GM12874 (cell line): ENCODE data around the gene BBOX1.

Experiments used
- TF ChIP-seq, protein P1 (sequence below): IDR thresholded peaks from 2 replicates; pipeline ENCODE4 v1.5.1; 2011; ENCODE audit warnings: low read depth, mild to moderate bottlenecking, control low read depth, low read length, moderate library complexity; ENCODE audit not compliant: insufficient read depth

BBOX1 gene

DNA sequence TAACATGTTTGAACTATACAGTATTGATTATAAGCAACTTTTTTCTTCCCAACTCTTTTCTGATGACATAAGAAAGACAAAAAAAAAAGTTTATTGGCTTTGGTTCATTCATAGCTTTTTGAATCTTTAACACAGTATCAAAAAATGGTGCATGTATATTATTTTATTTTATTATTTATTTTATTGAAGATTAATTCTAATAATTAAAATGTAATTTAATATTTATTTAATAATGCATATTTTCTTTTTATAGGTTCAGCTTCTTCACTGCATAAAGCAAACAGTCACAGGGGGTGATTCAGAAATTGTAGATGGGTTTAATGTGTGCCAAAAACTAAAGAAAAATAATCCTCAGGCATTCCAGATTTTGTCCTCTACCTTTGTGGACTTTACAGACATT, 78.8 kb downstream of the BBOX1 start:
- TF ChIP-seq, protein P1, sequence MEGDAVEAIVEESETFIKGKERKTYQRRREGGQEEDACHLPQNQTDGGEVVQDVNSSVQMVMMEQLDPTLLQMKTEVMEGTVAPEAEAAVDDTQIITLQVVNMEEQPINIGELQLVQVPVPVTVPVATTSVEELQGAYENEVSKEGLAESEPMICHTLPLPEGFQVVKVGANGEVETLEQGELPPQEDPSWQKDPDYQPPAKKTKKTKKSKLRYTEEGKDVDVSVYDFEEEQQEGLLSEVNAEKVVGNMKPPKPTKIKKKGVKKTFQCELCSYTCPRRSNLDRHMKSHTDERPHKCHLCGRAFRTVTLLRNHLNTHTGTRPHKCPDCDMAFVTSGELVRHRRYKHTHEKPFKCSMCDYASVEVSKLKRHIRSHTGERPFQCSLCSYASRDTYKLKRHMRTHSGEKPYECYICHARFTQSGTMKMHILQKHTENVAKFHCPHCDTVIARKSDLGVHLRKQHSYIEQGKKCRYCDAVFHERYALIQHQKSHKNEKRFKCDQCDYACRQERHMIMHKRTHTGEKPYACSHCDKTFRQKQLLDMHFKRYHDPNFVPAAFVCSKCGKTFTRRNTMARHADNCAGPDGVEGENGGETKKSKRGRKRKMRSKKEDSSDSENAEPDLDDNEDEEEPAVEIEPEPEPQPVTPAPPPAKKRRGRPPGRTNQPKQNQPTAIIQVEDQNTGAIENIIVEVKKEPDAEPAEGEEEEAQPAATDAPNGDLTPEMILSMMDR: no peak

DNA sequence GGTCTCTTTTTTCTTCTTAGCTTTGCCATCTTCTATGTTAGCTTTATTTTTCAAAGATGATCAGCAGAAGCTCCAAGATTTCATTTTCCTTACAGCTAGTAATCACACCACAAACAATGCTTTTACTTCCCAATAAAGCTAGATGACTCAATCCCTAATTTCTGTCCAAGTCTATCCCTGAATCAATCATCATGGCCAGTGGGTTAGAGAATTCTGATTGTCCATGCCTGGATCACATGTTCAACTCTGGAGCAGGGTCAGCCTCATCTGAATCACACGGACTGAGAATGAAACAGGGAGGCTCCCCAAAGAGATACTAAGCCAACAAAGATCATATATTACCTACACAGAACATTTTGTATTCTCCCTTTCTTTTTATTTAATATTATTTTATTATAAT, 79.6 kb downstream of the BBOX1 start:
- TF ChIP-seq, protein P1: no peak

DNA sequence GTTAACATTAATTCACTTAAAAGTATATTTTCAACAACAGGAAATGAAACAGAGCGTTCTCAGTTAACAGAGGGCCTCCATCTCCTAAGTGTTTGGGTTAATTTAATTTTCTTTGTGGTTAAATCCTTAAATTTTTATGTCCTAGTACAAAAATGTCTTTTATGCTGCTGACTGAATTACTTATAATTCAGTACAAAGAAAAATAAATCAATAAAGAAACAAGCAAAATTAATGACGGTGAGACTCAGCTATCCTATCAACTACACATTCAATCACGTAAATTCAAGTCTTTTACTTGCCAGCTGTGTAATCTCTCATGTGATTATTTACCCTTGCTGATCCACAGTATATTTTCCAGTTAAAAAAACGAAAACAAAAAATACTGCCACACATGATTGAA, 81.4 kb downstream of the BBOX1 start:
- TF ChIP-seq, protein P1: no peak

DNA sequence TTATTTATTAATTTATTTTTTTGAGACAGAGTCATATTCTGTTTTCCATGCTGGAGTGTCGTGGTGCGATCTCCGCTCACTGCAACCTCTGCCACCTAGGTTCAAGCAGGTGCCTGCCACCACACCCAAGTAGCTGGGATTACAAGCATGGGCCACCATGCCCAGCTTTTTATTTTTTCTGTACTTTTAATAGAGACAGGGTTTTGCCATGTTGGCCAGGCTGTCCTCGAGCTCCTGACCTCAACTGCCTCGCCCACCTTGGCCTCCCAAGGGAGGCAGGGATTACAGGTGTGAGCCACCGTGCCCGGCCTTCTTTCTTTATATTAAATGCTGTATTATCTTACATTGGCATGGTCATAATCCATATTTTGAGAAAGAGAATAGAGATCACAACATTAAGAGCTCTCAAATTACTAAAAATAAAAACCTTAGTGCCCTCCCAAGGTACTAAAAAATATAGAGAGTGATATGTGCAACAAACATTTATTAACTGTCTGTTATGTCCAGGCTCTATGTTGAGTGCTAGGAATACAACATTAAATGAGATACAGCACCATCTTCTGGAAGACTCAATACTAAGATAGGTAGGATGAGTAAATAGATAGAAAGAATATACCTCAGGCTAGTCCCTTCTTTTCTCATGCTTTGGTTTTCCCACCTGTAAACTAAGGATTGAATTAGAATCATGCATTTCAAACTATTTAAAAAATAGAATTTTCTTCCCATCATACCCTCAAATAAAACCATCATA, 84.1 kb downstream of the BBOX1 start:
- TF ChIP-seq, protein P1: no peak

DNA sequence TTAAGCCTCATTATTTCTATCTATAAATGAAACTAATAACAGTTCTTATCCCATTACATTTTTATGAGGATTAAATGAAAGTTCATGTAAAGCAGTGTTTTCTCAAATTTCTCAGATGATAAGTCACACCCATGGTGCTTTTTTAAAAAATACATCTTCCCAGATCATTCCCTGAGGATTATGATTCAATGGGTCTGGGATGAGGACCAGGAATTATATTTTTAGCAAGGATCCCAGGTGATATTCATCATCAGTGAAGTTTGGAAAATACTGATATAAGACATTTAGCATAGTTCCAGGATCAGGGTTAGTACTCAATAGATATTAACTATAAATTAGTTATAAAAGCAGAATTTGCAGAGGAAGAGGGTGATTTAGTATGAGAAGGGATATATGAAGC, 89.1 kb downstream of the BBOX1 start:
- TF ChIP-seq, protein P1: no peak

DNA sequence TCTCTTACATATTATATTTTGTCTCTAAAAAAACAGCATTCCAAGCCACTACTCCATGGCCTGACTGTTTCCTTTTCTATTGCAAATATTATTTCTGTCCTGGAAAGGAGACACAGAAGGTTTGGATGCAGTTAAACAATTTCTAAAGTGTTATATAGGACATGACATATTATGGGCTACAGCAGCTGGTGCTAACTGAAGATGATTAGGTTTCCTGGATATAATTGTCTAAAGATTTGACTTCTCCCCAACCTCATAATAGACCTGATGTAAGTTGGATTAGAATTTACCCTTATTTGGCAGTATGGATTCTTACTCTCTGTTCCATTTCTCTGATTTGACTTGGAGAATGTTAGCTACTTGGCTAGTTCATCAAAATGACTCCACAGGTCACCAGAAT, 90.2 kb downstream of the BBOX1 start:
- TF ChIP-seq, protein P1: no peak

DNA sequence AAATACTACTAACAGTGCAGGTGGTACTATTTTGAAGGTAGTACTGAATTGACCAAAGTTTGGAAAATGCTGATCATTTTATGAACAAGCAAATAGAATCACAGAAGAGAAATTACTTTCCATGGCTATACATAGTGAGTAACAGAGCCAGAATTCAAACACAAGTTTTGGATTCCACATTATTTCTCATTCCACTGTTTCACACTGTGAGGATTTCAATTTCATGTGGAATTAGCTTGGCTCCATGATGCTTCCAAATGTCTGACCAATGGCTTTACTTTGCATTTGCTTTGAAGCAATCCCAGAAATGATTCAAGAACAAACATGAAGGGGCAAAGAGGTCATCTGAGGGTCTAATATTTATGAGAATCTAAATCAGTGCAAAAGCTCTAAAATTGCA, 98.1 kb downstream of the BBOX1 start:
- TF ChIP-seq, protein P1: no peak
